GM12878 (cell line): ENCODE results near the gene GPR137B. TPM values are rescaled to one million over a fixed set of nuclear protein-coding genes. Genes with fewer than 3 reads are reported as not detected.

Source experiments
- ATAC-seq: fragments of 200-7000 bp; cut with Tn5 transposase; 3 replicates; pipeline ENCODE4 v1.9.1; 2020; ENCODE audit warnings: mild to moderate bottlenecking, moderate library complexity
- BruUV-seq: library from RNA; stranded (reverse); fragments of 400-500 nt; replicated peaks from 2 replicates; lab custom pipeline; 2021; lab: Mats Ljungman, UMichigan
- CTCF ChIA-PET: fragments of 300-600 bp; sonication (Branson Sonifier 250); formaldehyde crosslinking; extraction: SDS; loops from one replicate; lab custom pipeline; 2021; ENCODE audit warnings: inconsistent platforms; lab: Yijun Ruan, JAX
- POLR2A ChIA-PET: fragments of 350-600 bp; formaldehyde crosslinking; extraction: SDS; loops from one replicate; lab custom pipeline; 2021; ENCODE audit warnings: inconsistent platforms; lab: Charles Lee
- RAD21 ChIA-PET: fragments of 300-600 bp; sonication (Branson Sonifier 250); formaldehyde crosslinking; loops from one replicate; lab custom pipeline; 2023; ENCODE audit warnings: antibody characterized with exemption; ENCODE audit not compliant: unreplicated experiment; lab: Charles Lee
- SMC1A ChIA-PET: fragments of 300-600 bp; sonication (Branson Sonifier 250); formaldehyde crosslinking; loops from one replicate; lab custom pipeline; 2023; ENCODE audit not compliant: unreplicated experiment, uncharacterized antibody; lab: Charles Lee
- DNase-seq: peaks from one replicate; pipeline ENCODE4 v3.0.0-alpha.2; 2011; ENCODE audit warnings: low read depth, low spot score
- FAIRE-seq: peaks from 3 replicates; lab custom pipeline; 2011; peaks lifted over from hg19 to GRCh38; lab: Jason Lieb, UNC
- H2AFZ ChIP-seq: 2 replicates; pipeline ENCODE4 v1.6.0; 2011; ENCODE audit warnings: low read depth, low read length, control low read depth; ENCODE audit not compliant: control insufficient read depth
- H3K27ac ChIP-seq: 2 replicates; pipeline ENCODE4 v1.5.1; 2011; ENCODE audit warnings: control low read depth; ENCODE audit not compliant: control insufficient read depth, insufficient read depth
- H3K27me3 ChIP-seq, 2 experiments: replicated peaks in 1 of 2; 2 replicates each; pipeline versions ENCODE4 v1.6.0 to v1.6.1; 2011; ENCODE audit warnings: low read length in 1 of 2; ENCODE audit not compliant: control insufficient read depth in 2 of 2, insufficient read depth in 2 of 2
- H3K36me3 ChIP-seq, 2 experiments: 2 replicates each; pipeline ENCODE4 v1.5.1; 2011; ENCODE audit warnings: low read length in 1 of 2; ENCODE audit not compliant: control insufficient read depth in 2 of 2, insufficient read depth in 2 of 2
- H3K4me1 ChIP-seq: 2 replicates; pipeline ENCODE4 v1.6.1; 2011; ENCODE audit warnings: mild to moderate bottlenecking, low read length, moderate library complexity, mixed read lengths; ENCODE audit not compliant: control insufficient read depth, insufficient read depth
- H3K4me2 ChIP-seq: 2 replicates; pipeline ENCODE4 v1.6.0; 2011; ENCODE audit warnings: control low read depth; ENCODE audit not compliant: control insufficient read depth, insufficient read depth
- H3K4me3 ChIP-seq: fragments of 200-600 bp; sonication (generic); 2 replicates; pipeline ENCODE4 v1.5.1; 2016
- H3K79me2 ChIP-seq: 2 replicates; pipeline ENCODE4 v1.6.0; 2011; ENCODE audit warnings: low read length; ENCODE audit not compliant: control insufficient read depth, insufficient read depth
- H3K9ac ChIP-seq: 2 replicates; pipeline ENCODE4 v1.8.0; 2011; ENCODE audit warnings: low read length, control low read depth, mixed read lengths; ENCODE audit not compliant: control insufficient read depth, insufficient read depth
- H3K9me3 ChIP-seq: replicated peaks from 3 replicates; pipeline ENCODE4 v1.5.1; 2011; ENCODE audit warnings: mild to moderate bottlenecking, low read length; ENCODE audit not compliant: control insufficient read depth, insufficient read depth
- H4K20me1 ChIP-seq: 2 replicates; pipeline ENCODE4 v1.6.0; 2011; ENCODE audit not compliant: control insufficient read depth, insufficient read depth
- ATF3 ChIP-seq: IDR thresholded peaks from 2 replicates; pipeline ENCODE4 v1.6.1; 2011; ENCODE audit warnings: low read depth, mild to moderate bottlenecking, low read length, moderate library complexity, borderline replicate concordance; ENCODE audit errors: extremely low read depth
- BCLAF1 ChIP-seq: fragments of 450-650 bp; IDR thresholded peaks from 2 replicates; pipeline ENCODE4 v1.6.1; 2017; ENCODE audit warnings: antibody characterized with exemption, mild to moderate bottlenecking, moderate library complexity
- LARP7 ChIP-seq: fragments of 450-650 bp; IDR thresholded peaks from 2 replicates; pipeline ENCODE4 v1.6.1; 2017; ENCODE audit warnings: mild to moderate bottlenecking
- PAX8 ChIP-seq: fragments of 450-650 bp; IDR thresholded peaks from 2 replicates; pipeline ENCODE4 v1.6.1; 2017; ENCODE audit warnings: mild to moderate bottlenecking, moderate library complexity
- POLR2AphosphoS5 ChIP-seq: IDR thresholded peaks from 2 replicates; pipeline ENCODE4 v1.6.1; 2011; ENCODE audit warnings: mild to moderate bottlenecking, low read length, inconsistent platforms
- SRF ChIP-seq, 2 experiments: IDR thresholded peaks; 2 replicates each; pipeline ENCODE4 v1.6.1; 2011; ENCODE audit warnings: low read depth in 2 of 2, low read length in 2 of 2, mild to moderate bottlenecking in 1 of 2, moderate library complexity in 1 of 2
- STAT1 ChIP-seq: fragments of 450-650 bp; conservative IDR thresholded peaks from 2 replicates; pipeline ENCODE4 v1.6.1; 2014; ENCODE audit warnings: antibody characterized with exemption, mild to moderate bottlenecking
- USF2 ChIP-seq: IDR thresholded peaks from 2 replicates; pipeline ENCODE4 v1.6.1; 2011; ENCODE audit warnings: low read depth, low read length, improper control_type of control experiment, borderline replicate concordance
- ZBTB4 ChIP-seq: fragments of 450-650 bp; formaldehyde crosslinking; IDR thresholded peaks from 2 replicates; pipeline ENCODE4 v1.4.0; 2022; ENCODE audit warnings: mild to moderate bottlenecking, moderate library complexity
- ZNF687 ChIP-seq: fragments of 450-650 bp; IDR thresholded peaks from 2 replicates; pipeline ENCODE4 v1.6.1; 2017; ENCODE audit warnings: mild to moderate bottlenecking, moderate library complexity
- WGBS: methylation state at CpG from one replicate; pipeline ENCODE4 v1.1.6; 2016; ENCODE audit warnings: low lambda C conversion rate; ENCODE audit not compliant: insufficient replicate concordance, insufficient coverage; ENCODE audit errors: missing lambda C conversion rate; 5-methylcytosine and 5-hydroxymethylcytosine counted together
- in situ Hi-C: fragments of 300-500 bp; cut with MboI; formaldehyde crosslinking; loops from 9 replicates; pipeline ENCODE4 v1.14.3; 2018; ENCODE audit warnings: mixed read lengths
- intact Hi-C: fragments of 100-400 bp; cut with micrococcal nuclease; formaldehyde crosslinking; loops from one replicate; pipeline ENCODE4 v1.14.2; 2022; ENCODE audit not compliant: unreplicated experiment
- polyA plus RNA-seq, 11 experiments: library from polyadenylated mRNA; depleted of rRNA in 4 of 11; unstranded in 6 of 11; stranded (reverse) in 5 of 11; fragments of >200 nt; fragmentation: Nextera tagmentation in 4 of 11; fragmentation: Illumina TruSeq in 1 of 11; extraction: Ambion mirVana in 4 of 11; extraction: Trizol in 1 of 11; gene quantifications; 1 replicate in 1 of 11; 2 replicates in 10 of 11; pipeline versions ENCODE4 v1.2.1 to v1.2.3, GENCODE V29; 2011 to 2016; ENCODE audit warnings: inconsistent platforms in 2 of 11, missing spikeins in 2 of 11, low read depth in 1 of 11
- total RNA-seq, 4 experiments: library from RNA; depleted of rRNA in 3 of 4; stranded (reverse); fragments of >200 nt in 3 of 4; fragmentation: Illumina TruSeq in 1 of 4; extraction: Trizol in 1 of 4; gene quantifications; 2 replicates each; pipeline versions ENCODE4 v1.2.1 to v1.2.3, GENCODE V29; 2013 to 2021

Gene GPR137B
- total and polyA plus RNA-seq, 10 of the 15 experiments (the other 5 are each of a cell fraction or from before 2014, with no cell fraction given), result 5.4 to 20.8 (median 12.5) TPM

- TF ChIP-seq PAX8, result no peak
- no peak for TF ChIP-seq BCLAF1
- TF ChIP-seq, all 136 proteins: peak for 0
These were observed 96.8 kb downstream of the GPR137B start (continued) for GRCh38 chr1:236239092-236239585.

GRCh38 chr1:236240675-236241074, 98.3 kb downstream of the GPR137B start:
- FAIRE-seq (no peak), ATAC-seq (no peak), DNase-seq (no peak)
- H3K4me3 ChIP-seq, result no peak overlapping the region
- CTCF ChIA-PET, result interaction anchor here (0.7 kb wide), 1 partner anchor 13 kb away, joined by 3 read pairs; no protein-coding TSS in a partner anchor
- no peak overlapping the region for H3K9ac ChIP-seq
- no peaks in the 10 kb centered on the region for H3K9me3 ChIP-seq
- TSS peak; percentile 26 for BruUV-seq
- no peaks in the 10 kb centered on the region for H3K79me2 ChIP-seq
- H3K4me2 ChIP-seq, result no peak overlapping the region
- H3K27me3 ChIP-seq, result no peaks in the 10 kb centered on the region; a peak in 1 of 4 replicates
- SMC1A ChIA-PET, result interaction anchor here (1.2 to 1.4 kb wide), 3 partner anchors 9 to 52 kb away, joined by 4 to 7 read pairs (median 5); no protein-coding TSS in a partner anchor
- intact Hi-C loops (no loop called here), in situ Hi-C loops (no loop called here)
- POLR2A ChIA-PET, result no interaction called here
- RAD21 ChIA-PET, result no interaction called here
- no peak overlapping the region for H2AFZ ChIP-seq
- H3K36me3 ChIP-seq, result peaks cover 0 to 13% of the 10 kb centered on the region in 2 experiments; a peak in 1 of 4 replicates
- H3K4me1 ChIP-seq, result no peaks in the 10 kb centered on the region
- 89% methylated on average over 3 of the region's 3 CpGs for WGBS
- no peaks in the 10 kb centered on the region for H4K20me1 ChIP-seq
- no peak overlapping the region for H3K27ac ChIP-seq
- TF ChIP-seq USF2, result no peak
- no peak for TF ChIP-seq LARP7
- TF ChIP-seq ZNF687, result no peak
- TF ChIP-seq ATF3, result no peak
- no peak for TF ChIP-seq ZBTB4 (CRISPR knock-in tag)
- TF ChIP-seq POLR2AphosphoS5, result no peak
- TF ChIP-seq SRF (IDR thresholded peaks at IDR 0.05; ENCODE audit: low read depth in 2 of 2, low read length in 2 of 2), result no peak
- TF ChIP-seq STAT1, result no peak
